Hepatocyte (in vitro differentiated cells): ENCODE results near the gene NOP14. TPM values are rescaled to one million over a fixed set of nuclear protein-coding genes. Genes with fewer than 3 reads are reported as not detected.
"Not testable (repeated sequence)": the region's sequence is repeated elsewhere in the genome, so short reads cannot be mapped to it uniquely, and the experiment has no call there.

Experiments used
- DNase-seq: peaks from one replicate; pipeline ENCODE4 v3.0.0-alpha.2; 2016; ENCODE audit warnings: low spot score
- H2AFZ ChIP-seq: fragments of 200-600 bp; sonication (generic); 2 replicates; pipeline ENCODE4 v1.6.0; 2016; ENCODE audit warnings: antibody characterized with exemption, mild to moderate bottlenecking
- H3K27ac ChIP-seq: fragments of 200-600 bp; sonication (generic); 2 replicates; pipeline ENCODE4 v1.5.1; 2016; ENCODE audit warnings: mild to moderate bottlenecking
- H3K27me3 ChIP-seq: fragments of 200-600 bp; sonication (generic); 2 replicates; pipeline ENCODE4 v1.6.1; 2016
- H3K36me3 ChIP-seq: fragments of 200-600 bp; sonication (generic); replicated peaks from 2 replicates; pipeline ENCODE4 v1.5.1; 2016; ENCODE audit warnings: low read depth; ENCODE audit not compliant: insufficient read depth
- H3K4me1 ChIP-seq: fragments of 200-600 bp; sonication (generic); 2 replicates; pipeline ENCODE4 v1.5.1; 2016; ENCODE audit warnings: mild to moderate bottlenecking, moderate library complexity; ENCODE audit not compliant: insufficient read depth
- H3K4me2 ChIP-seq: fragments of 200-600 bp; sonication (generic); 2 replicates; pipeline ENCODE4 v1.6.0; 2016
- H3K4me3 ChIP-seq: fragments of 200-600 bp; sonication (generic); 2 replicates; pipeline ENCODE4 v1.5.1; 2016; ENCODE audit warnings: mild to moderate bottlenecking
- H3K79me2 ChIP-seq: fragments of 200-600 bp; sonication (generic); 2 replicates; pipeline ENCODE4 v1.6.0; 2017; ENCODE audit warnings: mild to moderate bottlenecking
- H3K9me2 ChIP-seq: fragments of 200-600 bp; sonication (generic); replicated peaks from 2 replicates; pipeline ENCODE4 v1.6.0; 2017; ENCODE audit warnings: mild to moderate bottlenecking; ENCODE audit not compliant: insufficient read depth
- H3K9me3 ChIP-seq: fragments of 200-600 bp; sonication (generic); 2 replicates; pipeline ENCODE4 v1.5.1; 2016; ENCODE audit warnings: low read depth, mild to moderate bottlenecking
- H4K20me1 ChIP-seq: fragments of 200-600 bp; sonication (generic); 2 replicates; pipeline ENCODE4 v1.6.0; 2016; ENCODE audit warnings: mild to moderate bottlenecking; ENCODE audit not compliant: insufficient read depth, poor library complexity, severe bottlenecking
- CTCF ChIP-seq: fragments of 200-600 bp; sonication (generic); IDR thresholded peaks from 2 replicates; pipeline ENCODE4 v1.5.1; 2016; ENCODE audit warnings: antibody characterized with exemption, mild to moderate bottlenecking; ENCODE audit not compliant: poor library complexity
- EZH2 ChIP-seq: fragments of 200-600 bp; sonication (generic); IDR thresholded peaks from 2 replicates; pipeline ENCODE4 v1.6.1; 2016; ENCODE audit warnings: antibody characterized with exemption, mild to moderate bottlenecking, borderline replicate concordance
- EZH2phosphoT487 ChIP-seq: fragments of 200-600 bp; sonication (generic); IDR thresholded peaks from one replicate; pipeline ENCODE4 v1.6.1; 2018; ENCODE audit warnings: antibody characterized with exemption, mild to moderate bottlenecking, low read depth, moderate library complexity; ENCODE audit not compliant: unreplicated experiment, severe bottlenecking
- WGBS: methylation state at CpG from one replicate; pipeline ENCODE4 v1.1.6; 2016; ENCODE audit warnings: low lambda C conversion rate; ENCODE audit errors: missing lambda C conversion rate; 5-methylcytosine and 5-hydroxymethylcytosine counted together
- polyA plus RNA-seq: library from polyadenylated mRNA; unstranded; fragments of >200 nt; fragmentation: Nextera tagmentation; extraction: Ambion mirVana; gene quantifications from 2 replicates; pipeline ENCODE4 v1.2.1, GENCODE V29; 2016
- total RNA-seq: library from RNA; depleted of rRNA; stranded (reverse); fragments of >200 nt; gene quantifications from 2 replicates; pipeline ENCODE4 v1.2.3, GENCODE V29; 2014

The NOP14 gene
- total and polyA plus RNA-seq, 2 experiments from 2014 or later: 18.8 to 22.7 TPM

- H3K27ac ChIP-seq: no peak overlapping the region
- TF ChIP-seq CTCF (no peak), EZH2 (no peak), EZH2phosphoT487 (no peak)
- no peaks in the 10 kb centered on the region for H3K9me3 ChIP-seq
- peaks cover 8% of the 10 kb centered on the region for H4K20me1 ChIP-seq
- H2AFZ ChIP-seq: no peak overlapping the region
- no peak for DNase-seq
- peaks cover 22% of the 10 kb centered on the region for H3K4me1 ChIP-seq
- no peaks in the 10 kb centered on the region for H3K36me3 ChIP-seq
- no peaks in the 10 kb centered on the region for H3K9me2 ChIP-seq
- H3K27me3 ChIP-seq: no peaks in the 10 kb centered on the region
- peaks cover 68% of the 10 kb centered on the region for H3K79me2 ChIP-seq
- H3K4me3 ChIP-seq: no peak overlapping the region
- 68% methylated on average over 8 of the region's 8 CpGs for WGBS
- peak overlapping the region; percentile 88 for H3K4me2 ChIP-seq
Observed at GRCh38 chr4:2961421-2961810, 1.8 kb downstream of the NOP14 start.

- H2AFZ ChIP-seq, H3K9me3 ChIP-seq, H4K20me1 ChIP-seq, H3K27ac ChIP-seq, DNase-seq, H3K27me3 ChIP-seq, H3K4me2 ChIP-seq, H3K9me2 ChIP-seq, H3K36me3 ChIP-seq, H3K4me3 ChIP-seq: not testable (repeated sequence)
- H3K79me2 ChIP-seq: peaks cover 76% of the 10 kb centered on the region
- 93% methylated on average over 4 of the region's 4 CpGs for WGBS
- H3K4me1 ChIP-seq: peaks cover 22% of the 10 kb centered on the region
Observed at GRCh38 chr4:2960450-2960849, 2.8 kb downstream of the NOP14 start.

- DNase-seq: no peak
- Histone ChIP-seq H3K4me3 (no peak overlapping the region), H3K4me2 (peak overlapping the region; percentile 44), H4K20me1 (peaks cover 8% of the 10 kb centered on the region), H3K27ac (peak overlapping the region; percentile 30), H3K4me1 (peaks cover 22% of the 10 kb centered on the region), H3K79me2 (peaks cover 67% of the 10 kb centered on the region), H3K9me3 (no peaks in the 10 kb centered on the region), H2AFZ (no peak overlapping the region), H3K36me3 (no peaks in the 10 kb centered on the region), H3K9me2 (no peaks in the 10 kb centered on the region), H3K27me3 (no peaks in the 10 kb centered on the region)
- TF ChIP-seq CTCF (no peak), EZH2 (no peak), EZH2phosphoT487 (no peak)
- 69% methylated on average over 9 of the region's 9 CpGs for WGBS
Observed at GRCh38 chr4:2958446-2958845, 4.8 kb downstream of the NOP14 start.

- not testable (repeated sequence) for H3K4me1 ChIP-seq, H4K20me1 ChIP-seq, H3K27ac ChIP-seq, H2AFZ ChIP-seq, DNase-seq, H3K4me2 ChIP-seq, H3K9me3 ChIP-seq, H3K36me3 ChIP-seq, H3K9me2 ChIP-seq, H3K4me3 ChIP-seq, H3K27me3 ChIP-seq
- WGBS: 98% methylated on average over 20 of the region's 44 CpGs
- peaks cover 51% of the 10 kb centered on the region for H3K79me2 ChIP-seq
Observed at GRCh38 chr4:2955186-2956044, 7.8 kb downstream of the NOP14 start.
